Measurements from ENCODE around the gene FGF4. TPM values are rescaled to one million over a fixed set of nuclear protein-coding genes. Genes with fewer than 3 reads are reported as not detected.

The FGF4 gene
- total RNA-seq, 1 donor from 2014 or later: not detected

- peaks cover 4% of the 10 kb centered on the region for H3K4me1 ChIP-seq (ENCODE audit: insufficient read depth, low read length)
- H3K79me2 ChIP-seq (ENCODE audit: insufficient read depth, low read length): no peaks in the 10 kb centered on the region
- TF ChIP-seq CTCF (IDR thresholded peaks at IDR 0.05; ENCODE audit: insufficient read depth, low read depth, low read length): no peak
- TF ChIP-seq EZH2 (IDR thresholded peaks at IDR 0.05; ENCODE audit: insufficient read depth, low read length): no peak
- DNase-seq (ENCODE audit: low read depth) (no peak), FAIRE-seq (no peak)
- no peak overlapping the region for H3K4me3 ChIP-seq (ENCODE audit: insufficient read depth, low read depth, low read length)
- no peak overlapping the region for H3K27ac Mint-ChIP-seq (ENCODE audit: unreplicated experiment)
- no peaks in the 10 kb centered on the region for H3K9me3 Mint-ChIP-seq (ENCODE audit: unreplicated experiment)
- no peaks in the 10 kb centered on the region for H3K36me3 ChIP-seq (ENCODE audit: insufficient read depth, low read length)
- peaks cover 64% of the 10 kb centered on the region for H3K27me3 ChIP-seq (ENCODE audit: insufficient read depth, low read length)
- no peak overlapping the region for H3K4me3 Mint-ChIP-seq (ENCODE audit: unreplicated experiment)
- no peaks in the 10 kb centered on the region for H3K36me3 Mint-ChIP-seq (ENCODE audit: low read depth, unreplicated experiment)
- no peaks in the 10 kb centered on the region for H3K9me3 ChIP-seq (ENCODE audit: insufficient read depth, low read depth, low read length)
- no peak overlapping the region for H3K4me2 ChIP-seq (ENCODE audit: low read length)
- H3K9ac ChIP-seq (ENCODE audit: low read length): no peak overlapping the region
- H3K27me3 Mint-ChIP-seq (ENCODE audit: low read depth, unreplicated experiment): peaks cover 72% of the 10 kb centered on the region
- H3K27ac ChIP-seq (ENCODE audit: low read depth, low read length): no peak overlapping the region
- H2AFZ ChIP-seq (ENCODE audit: low read depth, low read length): no peak overlapping the region
- H3K4me1 Mint-ChIP-seq (ENCODE audit: low read depth, unreplicated experiment): no peaks in the 10 kb centered on the region
- H4K20me1 ChIP-seq (ENCODE audit: insufficient read depth, low read length): no peaks in the 10 kb centered on the region
These were observed 44.5 kb upstream of the FGF4 start for GRCh38 chr11:69819541-69820070.

GRCh38 chr11:69818603-69819441, 43.7 kb upstream of the FGF4 start, which contains the start of gene FGF3:
Gene FGF3 (minus strand): TSS chr11:69819416. CDS start chr11:69818933, 483 bp downstream.
- TF ChIP-seq EZH2 (IDR thresholded peaks at IDR 0.05; ENCODE audit: insufficient read depth, low read length): peak; percentile 68
- no peak for TF ChIP-seq CTCF (IDR thresholded peaks at IDR 0.05; ENCODE audit: insufficient read depth, low read depth, low read length)
- no peak within 1 kb of the TSS for H3K4me3 ChIP-seq (ENCODE audit: insufficient read depth, low read depth, low read length)
- H3K27me3 Mint-ChIP-seq (ENCODE audit: low read depth, unreplicated experiment): peaks cover 70% of the 10 kb centered on the region

GRCh38 chr11:69818231-69818602, 43.1 kb upstream of the FGF4 start:
- Histone ChIP-seq H3K27ac (ENCODE audit: low read depth, low read length) (no peak overlapping the region), H4K20me1 (ENCODE audit: insufficient read depth, low read length) (no peaks in the 10 kb centered on the region), H3K4me3 (ENCODE audit: insufficient read depth, low read depth, low read length) (no peak overlapping the region), H3K4me1 (ENCODE audit: insufficient read depth, low read length) (peaks cover 4% of the 10 kb centered on the region), H3K4me2 (ENCODE audit: low read length) (peak overlapping the region; percentile 65), H2AFZ (ENCODE audit: low read depth, low read length) (no peak overlapping the region), H3K9ac (ENCODE audit: low read length) (no peak overlapping the region), H3K9me3 (ENCODE audit: insufficient read depth, low read depth, low read length) (no peaks in the 10 kb centered on the region), H3K36me3 (ENCODE audit: insufficient read depth, low read length) (no peaks in the 10 kb centered on the region), H3K27me3 (ENCODE audit: insufficient read depth, low read length) (peaks cover 59% of the 10 kb centered on the region), H3K79me2 (ENCODE audit: insufficient read depth, low read length) (no peaks in the 10 kb centered on the region)
- FAIRE-seq (no peak), DNase-seq (ENCODE audit: low read depth) (no peak)
- TF ChIP-seq CTCF (IDR thresholded peaks at IDR 0.05; ENCODE audit: insufficient read depth, low read depth, low read length): no peak
- TF ChIP-seq EZH2 (IDR thresholded peaks at IDR 0.05; ENCODE audit: insufficient read depth, low read length): no peak
- no peaks in the 10 kb centered on the region for H3K4me1 Mint-ChIP-seq (ENCODE audit: low read depth, unreplicated experiment)
- H3K36me3 Mint-ChIP-seq (ENCODE audit: low read depth, unreplicated experiment): no peaks in the 10 kb centered on the region
- no peak overlapping the region for H3K4me3 Mint-ChIP-seq (ENCODE audit: unreplicated experiment)
- H3K27me3 Mint-ChIP-seq (ENCODE audit: low read depth, unreplicated experiment): peaks cover 66% of the 10 kb centered on the region
- no peak overlapping the region for H3K27ac Mint-ChIP-seq (ENCODE audit: unreplicated experiment)
- no peaks in the 10 kb centered on the region for H3K9me3 Mint-ChIP-seq (ENCODE audit: unreplicated experiment)

More at GRCh38 chr11:69818603-69819441, 43.7 kb upstream of the FGF4 start, which contains the start of gene FGF3:
- Mint-ChIP-seq H3K4me3 (ENCODE audit: unreplicated experiment) (no peak within 1 kb of the TSS), H3K9me3 (ENCODE audit: unreplicated experiment) (no peaks in the 10 kb centered on the region), H3K36me3 (ENCODE audit: low read depth, unreplicated experiment) (no peaks in the 10 kb centered on the region), H3K27ac (ENCODE audit: unreplicated experiment) (no peak within 1 kb of the TSS), H3K4me1 (ENCODE audit: low read depth, unreplicated experiment) (no peaks in the 10 kb centered on the region)
- peaks cover 4% of the 10 kb centered on the region for H3K4me1 ChIP-seq (ENCODE audit: insufficient read depth, low read length)
- no peaks in the 10 kb centered on the region for H4K20me1 ChIP-seq (ENCODE audit: insufficient read depth, low read length)
- H3K9ac ChIP-seq (ENCODE audit: low read length): no peak within 1 kb of the TSS
- no peaks in the 10 kb centered on the region for H3K9me3 ChIP-seq (ENCODE audit: insufficient read depth, low read depth, low read length)
- no peak for DNase-seq (ENCODE audit: low read depth)
- no peak within 1 kb of the TSS for H3K27ac ChIP-seq (ENCODE audit: low read depth, low read length)
- no peaks in the 10 kb centered on the region for H3K36me3 ChIP-seq (ENCODE audit: insufficient read depth, low read length)
- no peak within 1 kb of the TSS for H2AFZ ChIP-seq (ENCODE audit: low read depth, low read length)
- no peak for FAIRE-seq
- H3K79me2 ChIP-seq (ENCODE audit: insufficient read depth, low read length): no peaks in the 10 kb centered on the region
- H3K27me3 ChIP-seq (ENCODE audit: insufficient read depth, low read length): peaks cover 61% of the 10 kb centered on the region
- H3K4me2 ChIP-seq (ENCODE audit: low read length): no peak within 1 kb of the TSS

Data from astrocyte (in vitro differentiated cells and primary cell).